RWPE1 (cell line): ENCODE results near the gene GTPBP1.

Experiments
- CTCF ChIA-PET: fragments of 350-600 bp; sonication (Branson Sonifier 250); formaldehyde crosslinking; extraction: SDS; loops from one replicate; lab custom pipeline; 2021; lab: Yijun Ruan, JAX
- POLR2A ChIA-PET: fragments of 400-600 bp; formaldehyde crosslinking; extraction: SDS; loops from one replicate; lab custom pipeline; 2020; ENCODE audit warnings: antibody characterized with exemption; ENCODE audit not compliant: low non-redundant PET; lab: Yijun Ruan, JAX
- DNase-seq: peaks from one replicate; pipeline ENCODE4 v3.0.0; 2012; ENCODE audit warnings: low spot score
- H3K27ac ChIP-seq: fragments of 450-650 bp; 2 replicates; pipeline ENCODE4 v1.5.1; 2017
- TF ChIP-seq, protein P1 (sequence below): fragments of 450-650 bp; conservative IDR thresholded peaks from 2 replicates; pipeline ENCODE4 v1.5.1; 2017; ENCODE audit warnings: low read depth, mild to moderate bottlenecking

The GTPBP1 gene

DNA sequence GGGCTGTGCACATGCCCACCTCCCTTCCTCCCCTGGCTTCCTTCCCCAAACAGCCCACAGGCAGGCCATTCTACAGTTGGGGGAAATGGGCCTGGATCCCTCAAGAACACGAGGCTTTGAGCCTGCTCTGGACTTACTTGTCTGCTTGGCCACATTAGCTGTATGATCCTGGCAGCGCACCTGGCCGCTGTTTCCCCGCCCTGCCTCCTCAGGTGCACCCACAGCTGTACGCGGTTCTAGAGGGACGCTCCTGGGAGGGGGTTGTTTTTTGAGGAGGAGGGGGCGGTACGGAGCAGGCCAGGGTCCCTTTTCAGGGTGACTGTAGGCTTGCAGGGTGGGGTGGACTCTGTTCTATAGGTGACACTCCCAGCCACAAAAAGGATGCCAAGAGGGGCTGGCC lies 61.6 kb downstream of the GTPBP1 start:
- POLR2A ChIA-PET, result no interaction called here
- DNase-seq, result no peak
- TF ChIP-seq, protein P1, sequence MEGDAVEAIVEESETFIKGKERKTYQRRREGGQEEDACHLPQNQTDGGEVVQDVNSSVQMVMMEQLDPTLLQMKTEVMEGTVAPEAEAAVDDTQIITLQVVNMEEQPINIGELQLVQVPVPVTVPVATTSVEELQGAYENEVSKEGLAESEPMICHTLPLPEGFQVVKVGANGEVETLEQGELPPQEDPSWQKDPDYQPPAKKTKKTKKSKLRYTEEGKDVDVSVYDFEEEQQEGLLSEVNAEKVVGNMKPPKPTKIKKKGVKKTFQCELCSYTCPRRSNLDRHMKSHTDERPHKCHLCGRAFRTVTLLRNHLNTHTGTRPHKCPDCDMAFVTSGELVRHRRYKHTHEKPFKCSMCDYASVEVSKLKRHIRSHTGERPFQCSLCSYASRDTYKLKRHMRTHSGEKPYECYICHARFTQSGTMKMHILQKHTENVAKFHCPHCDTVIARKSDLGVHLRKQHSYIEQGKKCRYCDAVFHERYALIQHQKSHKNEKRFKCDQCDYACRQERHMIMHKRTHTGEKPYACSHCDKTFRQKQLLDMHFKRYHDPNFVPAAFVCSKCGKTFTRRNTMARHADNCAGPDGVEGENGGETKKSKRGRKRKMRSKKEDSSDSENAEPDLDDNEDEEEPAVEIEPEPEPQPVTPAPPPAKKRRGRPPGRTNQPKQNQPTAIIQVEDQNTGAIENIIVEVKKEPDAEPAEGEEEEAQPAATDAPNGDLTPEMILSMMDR, result no peak
- CTCF ChIA-PET, result interaction anchor here (0.7 to 3.1 kb wide), 2 partner anchors 100 to 102 kb away, joined by 7 to 11 read pairs; no protein-coding TSS in a partner anchor
- H3K27ac ChIP-seq, result no peak overlapping the region

DNA sequence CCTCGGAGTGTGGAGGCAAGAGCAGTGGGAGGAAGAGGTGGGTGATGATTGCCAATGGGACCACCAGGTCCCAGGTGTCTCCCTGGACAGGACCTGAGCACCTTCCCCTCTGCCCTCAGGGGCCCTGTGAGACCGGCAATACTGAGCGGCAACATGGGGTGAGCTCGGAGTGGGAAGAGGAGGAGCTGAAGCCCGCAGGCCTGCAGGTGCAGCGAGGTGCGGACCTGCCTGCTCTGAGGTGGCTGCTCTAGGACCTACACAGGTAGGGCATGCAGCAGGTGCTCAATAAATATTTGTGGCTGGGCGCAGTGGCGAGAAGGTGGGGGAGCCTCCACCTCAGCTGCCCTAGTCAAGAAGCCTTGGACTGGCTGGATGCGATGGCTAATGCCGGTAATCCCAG lies 62.3 kb downstream of the GTPBP1 start:
- no peak for DNase-seq
- TF ChIP-seq, protein P1, result no peak

DNA sequence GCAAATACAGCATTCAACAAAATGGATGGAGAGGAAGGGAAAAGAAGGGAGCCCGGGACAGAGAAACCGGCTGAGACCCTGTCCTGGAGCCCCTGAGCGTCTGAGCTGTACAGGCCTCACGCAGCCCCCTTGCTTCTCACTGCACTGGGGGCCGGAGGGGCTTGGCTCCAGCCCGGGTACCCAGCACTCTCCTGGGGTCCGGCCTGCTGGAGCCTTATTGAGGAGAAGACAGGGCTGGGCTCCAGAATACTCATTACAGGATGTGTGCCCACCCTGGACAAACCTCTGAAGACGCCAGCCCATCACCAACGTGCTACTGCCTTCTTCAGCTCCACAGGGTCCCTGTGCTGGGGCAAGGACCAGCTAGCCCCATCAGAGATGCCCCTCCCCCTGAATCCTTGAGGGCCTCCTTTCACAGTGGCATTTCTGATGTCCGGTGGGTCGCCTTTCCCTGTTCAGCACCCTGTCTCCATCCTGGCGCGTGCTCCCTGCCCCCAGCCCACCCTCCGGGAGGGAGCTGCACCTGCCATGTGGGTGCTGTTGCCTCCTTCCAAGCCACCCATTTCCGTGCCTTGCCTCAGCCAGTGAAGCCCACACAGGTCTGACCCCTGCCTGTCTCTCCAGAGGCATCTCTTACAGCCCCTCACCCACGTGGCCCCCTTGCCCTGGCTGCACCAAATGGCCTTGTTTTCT lies 64.7 kb downstream of the GTPBP1 start:
- DNase-seq, result no peak
- no peak overlapping the region for H3K27ac ChIP-seq
- TF ChIP-seq, protein P1, result no peak
- ChIA-PET POLR2A (no interaction called here), CTCF (interaction anchor here (0.6 kb wide), 1 partner anchor 246 kb away, joined by 3 read pairs; no protein-coding TSS in a partner anchor)

More for the DNA sequence above, 62.3 kb downstream of the GTPBP1 start:
- ChIA-PET CTCF (interaction anchor here (0.5 to 3.1 kb wide), 2 partner anchors 101 to 285 kb away, joined by 4 to 11 read pairs; no protein-coding TSS in a partner anchor), POLR2A (no interaction called here)
- H3K27ac ChIP-seq, result no peak overlapping the region

DNA sequence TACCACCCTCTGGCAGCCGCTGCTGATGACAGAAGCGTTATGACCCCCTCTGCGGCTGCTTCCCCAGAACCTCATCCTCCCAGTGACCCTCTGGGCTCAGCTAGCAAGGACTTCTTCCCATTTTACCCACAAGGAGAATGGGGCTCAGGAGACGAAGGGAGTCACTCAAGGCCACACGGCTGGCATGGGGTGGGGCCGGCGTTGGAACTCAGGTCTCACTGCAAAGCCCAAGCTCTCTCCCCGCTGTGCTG lies 66.8 kb downstream of the GTPBP1 start:
- no peak overlapping the region for H3K27ac ChIP-seq
- POLR2A ChIA-PET, result no interaction called here
- TF ChIP-seq, protein P1, result no peak
- CTCF ChIA-PET, result no interaction called here
- DNase-seq, result no peak

DNA sequence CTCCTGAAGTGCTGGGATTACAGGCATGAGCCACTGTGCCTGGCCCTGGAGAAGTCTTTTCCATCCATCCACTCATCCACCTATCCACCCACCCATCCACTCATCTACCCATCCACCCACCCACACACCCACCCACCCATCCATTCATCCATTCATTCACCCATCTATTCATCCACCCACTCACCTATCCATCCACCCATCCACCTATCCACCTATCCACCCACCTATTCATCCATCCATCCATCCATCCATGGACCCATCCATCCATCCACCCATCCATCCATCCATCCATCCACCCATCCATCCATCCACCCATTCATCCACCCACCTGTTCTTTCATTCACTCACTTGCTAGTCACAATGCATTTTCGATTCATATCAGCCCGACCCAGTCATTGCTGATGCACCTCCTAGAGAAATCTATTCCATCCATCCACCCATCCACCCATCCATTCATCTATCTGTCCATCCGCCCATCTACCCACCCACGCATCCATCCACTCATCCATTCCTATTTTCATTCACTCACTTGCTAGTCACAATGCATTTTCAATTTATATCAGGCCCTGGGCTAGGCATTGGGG lies 67.7 kb downstream of the GTPBP1 start:
- DNase-seq, result no peak
- H3K27ac ChIP-seq, result no peak overlapping the region
- CTCF ChIA-PET, result no interaction called here
- TF ChIP-seq, protein P1, result no peak
- POLR2A ChIA-PET, result no interaction called here

DNA sequence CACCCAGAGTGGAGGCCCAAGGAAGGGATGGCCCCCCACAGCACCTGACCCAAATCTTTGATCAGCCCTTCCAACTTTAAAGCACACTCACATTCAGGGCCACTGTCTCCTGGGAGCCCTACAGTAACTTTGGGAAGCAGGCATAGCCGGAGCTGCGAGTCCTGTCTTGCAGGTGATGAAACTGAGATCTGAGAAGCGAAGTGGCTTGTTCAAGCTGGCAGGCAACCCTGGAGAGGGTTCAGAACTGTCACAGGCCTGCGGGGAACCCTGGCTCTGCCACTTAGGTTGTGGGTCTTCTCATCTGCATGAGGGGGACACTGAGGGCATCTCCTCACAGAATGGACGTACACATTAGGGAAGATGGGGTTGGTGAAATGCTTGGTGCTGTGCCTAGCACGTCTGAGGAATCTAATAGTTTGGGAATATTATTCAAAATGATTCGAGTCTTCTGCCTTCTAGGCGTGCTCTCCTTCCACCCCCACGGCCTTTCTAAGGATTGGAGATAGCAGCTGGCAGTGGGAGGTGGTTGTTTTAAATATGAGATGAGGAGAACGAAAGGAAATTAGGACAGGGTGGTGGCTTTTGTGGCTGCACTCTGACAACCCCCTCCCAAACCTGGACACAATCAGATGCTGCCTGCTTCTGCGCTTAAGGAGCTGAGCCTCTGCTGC lies 68.9 kb downstream of the GTPBP1 start:
- TF ChIP-seq, protein P1, result no peak
- CTCF ChIA-PET, result interaction anchor here (0.7 kb wide), 1 partner anchor 725 kb away, joined by 3 read pairs; no protein-coding TSS in a partner anchor
- peak overlapping the region; percentile 50 for H3K27ac ChIP-seq

More for the DNA sequence above, 68.9 kb downstream of the GTPBP1 start:
- no peak for DNase-seq
- POLR2A ChIA-PET, result no interaction called here
